HG02885 (cell line): ENCODE results near the gene SLC7A8.

Experiments
- ATAC-seq: cut with Tn5 transposase; IDR thresholded peaks from one replicate; pipeline ENCODE4 v1.9.1; 2021; ENCODE audit warnings: mild to moderate bottlenecking; ENCODE audit not compliant: unreplicated experiment, poor library complexity

Gene SLC7A8

DNA sequence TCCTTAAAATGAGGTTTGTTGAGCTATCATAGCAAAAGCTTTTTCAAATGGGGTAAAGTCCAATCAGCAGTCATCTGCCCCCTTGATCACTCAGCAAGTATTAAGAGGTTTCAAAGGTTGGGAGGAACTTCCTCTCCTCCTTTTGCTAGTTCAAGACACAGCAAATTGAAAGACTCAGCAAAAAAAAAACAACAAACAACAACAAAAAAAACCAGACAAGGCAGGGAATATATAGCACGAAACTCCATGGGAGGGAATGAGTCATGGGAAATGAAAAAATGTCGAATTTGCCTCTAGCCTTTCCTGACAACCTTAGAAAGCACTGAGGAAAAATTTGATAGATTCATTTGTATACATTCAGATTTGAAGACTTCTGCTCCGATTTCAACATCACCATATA lies 1.6 kb upstream of the SLC7A8 start:
- no peak for ATAC-seq

DNA sequence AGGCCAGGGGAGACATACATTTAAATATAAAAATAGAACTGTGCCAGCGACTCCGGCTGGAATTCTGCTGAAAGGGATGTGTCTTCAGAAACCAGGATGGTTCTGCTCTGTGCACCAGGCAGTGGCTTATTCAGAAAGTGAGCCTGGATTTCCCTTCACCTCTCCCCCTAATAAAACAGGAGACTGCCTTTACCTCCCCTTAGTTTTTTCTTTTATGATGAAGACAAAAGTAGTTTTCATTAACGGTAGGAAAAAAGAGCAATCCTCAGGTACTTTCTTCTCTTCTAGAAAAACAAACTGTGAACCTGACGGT lies 346 bp downstream of the SLC7A8 start:
- ATAC-seq: no peak

DNA sequence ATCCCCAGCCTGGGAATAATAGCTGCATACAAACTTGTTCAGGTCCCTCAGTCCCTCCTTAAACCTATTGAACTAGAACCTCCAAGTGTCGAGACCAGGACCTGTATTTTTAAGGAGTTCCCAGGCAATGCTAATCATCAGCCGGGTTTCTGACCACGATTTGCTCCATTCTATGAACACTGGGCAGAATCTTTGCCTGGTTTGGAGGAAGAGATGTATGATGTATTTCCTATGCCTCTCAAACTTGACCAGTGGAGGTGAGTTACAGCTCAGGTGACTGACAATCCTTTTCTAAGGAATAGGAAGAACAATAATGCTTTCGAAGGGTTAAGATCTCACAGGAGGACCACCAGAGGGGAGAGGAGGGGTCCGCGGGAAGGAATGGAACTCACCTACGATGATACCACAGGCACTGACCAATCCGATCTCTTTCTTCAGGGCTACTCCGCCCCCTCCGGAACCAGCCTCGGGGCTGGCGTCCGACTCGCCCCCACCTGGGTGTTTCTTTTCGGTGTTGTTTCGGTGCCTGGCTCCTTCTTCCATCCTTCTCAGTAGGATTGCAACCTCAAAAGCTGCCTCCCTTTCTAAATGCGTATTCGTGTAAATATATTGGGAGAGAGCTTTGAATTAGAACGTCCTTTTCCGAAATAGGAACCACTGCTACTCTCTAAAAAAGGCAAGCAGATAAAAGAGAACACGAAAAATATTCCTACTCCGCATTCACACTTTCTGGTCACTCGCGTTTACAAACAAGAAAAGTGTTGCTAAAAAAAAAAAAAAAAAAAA lies 895 bp downstream of the SLC7A8 start:
- no peak for ATAC-seq

DNA sequence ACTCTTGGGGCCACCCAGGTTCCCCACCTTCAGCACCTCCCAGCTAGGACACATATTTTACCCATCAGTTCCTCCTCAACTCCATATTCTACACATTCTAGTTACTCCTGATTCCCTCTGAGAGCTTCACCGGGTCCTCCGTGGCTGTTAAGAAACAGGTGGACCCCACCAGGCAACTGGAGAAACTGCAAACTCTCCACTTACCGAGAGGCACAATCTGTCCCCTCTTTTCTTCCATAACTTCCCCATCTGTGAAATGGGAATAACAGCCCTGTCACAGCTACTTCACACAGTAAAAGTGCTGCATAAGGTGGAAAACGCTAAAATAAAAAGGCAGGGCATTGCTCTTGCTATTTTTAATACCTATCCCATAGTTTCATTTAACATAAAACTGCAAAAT lies 1.5 kb downstream of the SLC7A8 start:
- ATAC-seq: no peak

DNA sequence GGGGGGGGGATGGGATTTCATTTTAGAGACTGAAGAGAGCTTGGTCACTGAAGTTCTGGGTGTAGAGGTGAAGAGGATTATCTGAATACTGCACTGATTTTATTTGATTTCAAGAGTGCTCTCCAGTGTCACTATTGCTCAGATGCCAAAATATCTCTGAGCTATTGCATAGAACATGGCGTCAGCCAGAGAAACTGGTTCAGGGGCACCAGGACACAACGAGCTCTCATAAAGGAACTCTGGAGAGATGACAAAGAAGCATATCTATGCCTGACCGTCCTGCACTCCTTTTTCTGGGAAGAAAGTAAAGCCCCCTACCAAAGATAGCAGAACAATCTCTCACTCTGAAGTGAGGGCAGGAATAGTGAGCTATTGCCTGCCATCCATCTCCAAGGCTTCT lies 2.0 kb downstream of the SLC7A8 start:
- no peak for ATAC-seq

DNA sequence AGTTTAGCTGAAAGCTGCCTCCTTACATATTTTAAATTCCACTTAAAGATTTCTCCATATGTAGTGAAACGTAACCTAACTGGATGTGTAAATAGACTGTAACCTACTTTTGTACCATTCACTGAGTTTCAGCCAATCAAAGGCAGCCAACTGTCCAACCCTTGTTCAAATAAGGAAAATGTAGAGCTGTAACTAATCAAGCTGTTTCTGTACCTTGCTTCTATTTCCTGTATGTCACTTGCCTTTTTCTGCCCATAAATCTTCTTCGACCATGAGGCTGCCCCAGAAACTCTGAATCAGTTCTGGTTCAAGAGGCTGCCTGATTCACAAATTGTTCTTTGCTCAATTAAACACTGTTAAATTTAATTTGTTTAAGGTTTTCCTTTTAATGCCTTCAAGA lies 6.3 kb downstream of the SLC7A8 start:
- no peak for ATAC-seq

DNA sequence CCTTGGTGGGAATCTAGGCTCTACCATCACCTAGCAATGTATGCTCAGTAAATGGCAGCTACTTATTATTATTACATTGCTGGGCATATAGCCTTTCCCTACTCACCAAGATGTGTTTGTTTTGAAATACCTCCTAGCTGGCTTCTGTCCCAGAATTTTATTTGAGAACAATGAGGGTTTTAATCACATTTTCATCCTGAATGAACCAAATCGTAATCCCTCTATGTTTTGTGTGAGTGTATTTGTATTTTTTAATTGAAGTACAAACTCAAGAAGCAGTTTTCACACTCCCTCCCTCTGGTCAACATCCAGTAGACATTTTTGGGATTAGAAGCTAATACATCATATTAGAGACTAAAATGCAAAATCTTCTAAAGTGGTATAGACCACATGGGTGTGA lies 7.6 kb downstream of the SLC7A8 start:
- no peak for ATAC-seq

DNA sequence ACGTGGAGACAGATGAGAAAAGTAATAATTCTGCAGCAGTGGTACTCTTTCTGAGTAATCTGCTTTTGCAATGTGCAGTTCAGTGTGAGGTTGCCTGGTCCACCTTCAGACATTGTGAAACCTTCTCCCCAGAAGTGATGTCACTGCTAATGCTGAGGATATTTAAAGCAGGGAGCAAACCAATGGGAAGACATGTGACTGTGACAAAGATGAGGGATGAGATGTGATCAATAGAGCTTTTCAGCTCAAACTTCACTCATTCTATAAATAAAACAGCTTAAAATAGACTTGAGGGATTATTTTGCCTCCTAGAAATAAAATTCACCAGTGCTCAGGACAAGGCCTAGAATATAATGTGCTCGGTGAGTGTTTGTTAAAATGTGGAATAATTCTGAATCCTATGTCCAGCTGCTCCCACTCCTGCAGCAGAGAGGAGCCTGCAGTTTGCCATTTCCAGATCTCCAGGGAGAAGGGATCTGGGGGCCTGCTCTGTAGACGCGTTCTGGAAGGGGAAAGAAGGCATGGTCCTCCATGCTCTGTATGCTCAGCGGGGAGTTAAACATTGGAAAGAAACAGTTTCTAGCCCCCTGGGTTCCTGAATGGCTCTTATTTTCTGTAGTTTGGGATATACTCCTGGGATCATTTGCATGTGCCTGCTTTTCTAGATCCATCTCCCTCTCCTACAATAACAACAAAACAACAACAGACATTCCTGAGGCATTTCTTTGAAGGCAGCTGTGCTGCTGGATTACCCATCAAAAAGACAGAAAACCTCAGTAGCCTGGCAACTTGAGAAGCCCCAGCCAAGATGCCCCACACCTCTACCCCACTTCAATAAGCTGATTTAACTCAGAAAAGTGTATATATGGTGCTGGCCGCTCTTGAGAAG lies 8.9 kb downstream of the SLC7A8 start:
- ATAC-seq: no peak

DNA sequence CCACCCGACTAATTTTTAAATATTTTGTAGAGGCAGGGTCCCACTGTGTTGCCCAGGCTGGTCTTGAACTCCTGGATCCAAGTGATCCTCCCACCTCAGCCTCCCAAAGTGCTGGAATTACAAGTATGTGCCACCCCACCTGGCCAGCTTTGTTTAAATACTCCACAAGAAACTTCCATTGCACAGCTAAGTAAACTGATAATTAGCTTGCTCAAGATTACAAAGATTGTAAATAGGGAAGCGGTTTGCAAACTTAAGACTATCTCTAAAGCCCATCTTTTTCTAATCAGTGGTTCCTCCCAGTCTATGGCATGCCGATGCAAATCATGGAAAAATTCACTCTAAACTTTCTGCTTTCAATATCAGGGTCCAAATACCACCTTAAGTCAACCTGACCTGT lies 9.7 kb downstream of the SLC7A8 start:
- no peak for ATAC-seq

DNA sequence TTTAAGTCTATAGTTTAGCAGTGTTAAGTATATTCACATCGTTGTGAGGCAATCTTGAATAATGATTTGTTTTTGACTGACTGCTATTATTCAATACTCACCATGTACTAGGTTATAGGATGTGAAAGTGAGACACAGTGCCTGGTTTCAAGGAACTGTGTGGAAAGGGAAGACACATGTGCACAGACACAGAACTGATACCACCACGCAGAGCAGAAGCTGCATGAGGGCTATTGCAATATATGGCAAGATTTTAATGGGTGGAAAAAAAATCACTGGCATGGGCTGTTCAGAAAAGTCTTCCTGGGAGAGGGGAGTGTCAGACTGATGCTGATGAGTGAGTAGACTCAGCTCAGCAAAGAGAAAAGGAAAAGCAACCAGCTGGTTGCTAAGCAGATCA lies 10.4 kb downstream of the SLC7A8 start:
- no peak for ATAC-seq

DNA sequence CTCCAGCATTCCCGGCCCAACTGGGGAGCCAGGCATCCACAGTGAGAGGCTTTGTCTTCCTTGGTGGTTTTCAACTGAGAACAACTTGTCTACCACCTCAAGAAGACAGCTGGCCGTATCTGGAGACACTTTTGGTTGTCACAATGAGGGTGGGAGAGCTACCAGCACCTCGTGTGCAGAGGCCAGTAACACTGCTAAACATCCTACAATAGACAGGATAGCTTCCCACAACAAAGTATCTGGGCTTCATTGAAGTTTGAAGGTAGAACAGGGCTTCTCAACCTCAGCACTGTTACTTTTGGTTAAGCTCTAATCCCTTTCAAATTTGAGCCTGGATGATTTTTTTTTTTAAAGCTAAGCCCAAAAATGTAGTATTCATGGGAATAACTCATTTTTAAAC lies 10.9 kb downstream of the SLC7A8 start:
- no peak for ATAC-seq

DNA sequence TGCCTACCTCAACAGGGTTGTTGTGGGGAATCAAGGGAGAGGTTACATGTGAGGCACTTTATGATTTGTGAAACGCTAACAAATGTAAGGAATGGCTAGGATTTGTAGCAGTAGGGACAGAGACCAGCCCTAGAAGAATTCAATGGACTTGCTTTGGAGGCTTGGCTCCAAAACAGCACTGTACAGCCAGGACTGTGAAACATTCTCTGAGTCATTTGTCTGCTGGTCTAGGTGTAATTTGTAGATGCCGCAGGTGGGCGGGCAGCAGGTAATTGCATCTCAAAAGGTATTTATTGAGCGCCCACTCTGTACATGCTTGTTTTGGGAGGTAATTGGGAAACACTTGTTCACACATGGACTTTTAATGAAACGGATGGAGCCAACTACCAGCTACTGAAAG lies 11.4 kb downstream of the SLC7A8 start:
- no peak for ATAC-seq

DNA sequence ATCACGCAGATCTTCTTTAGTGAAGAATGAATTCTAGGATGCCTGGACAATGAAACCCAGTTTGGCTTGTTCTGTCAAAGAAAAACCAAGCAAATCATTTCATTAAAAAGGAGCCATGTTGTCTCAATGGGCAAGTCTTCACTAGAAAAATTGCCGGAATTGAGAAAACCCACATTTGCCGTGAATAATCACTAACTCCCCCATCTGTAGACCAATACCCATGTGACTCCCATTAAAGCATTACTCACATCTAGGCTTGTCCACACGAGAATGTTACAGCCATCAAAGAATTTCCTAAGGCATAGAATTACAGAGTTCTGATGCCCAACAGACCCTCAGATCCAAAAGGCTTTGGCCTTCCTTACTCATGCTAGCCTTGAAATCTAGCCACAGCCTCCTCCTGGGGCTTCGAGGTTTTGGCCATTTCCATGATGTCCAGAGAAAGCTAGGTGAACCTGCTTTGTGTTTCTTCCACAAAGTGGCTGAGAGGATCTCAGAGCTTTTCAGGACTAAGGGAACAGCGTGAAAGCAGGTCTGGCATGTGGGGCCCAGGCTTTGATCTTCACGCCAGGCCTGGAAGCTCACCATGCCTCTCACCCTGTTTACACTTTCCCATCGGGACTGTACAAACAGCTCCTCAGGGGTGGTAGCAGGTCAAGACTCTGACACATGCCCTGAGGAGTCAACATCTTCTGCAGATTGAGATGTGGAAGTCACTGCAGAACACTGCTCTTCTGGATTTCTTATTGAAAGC lies 12.1 kb downstream of the SLC7A8 start:
- no peak for ATAC-seq

DNA sequence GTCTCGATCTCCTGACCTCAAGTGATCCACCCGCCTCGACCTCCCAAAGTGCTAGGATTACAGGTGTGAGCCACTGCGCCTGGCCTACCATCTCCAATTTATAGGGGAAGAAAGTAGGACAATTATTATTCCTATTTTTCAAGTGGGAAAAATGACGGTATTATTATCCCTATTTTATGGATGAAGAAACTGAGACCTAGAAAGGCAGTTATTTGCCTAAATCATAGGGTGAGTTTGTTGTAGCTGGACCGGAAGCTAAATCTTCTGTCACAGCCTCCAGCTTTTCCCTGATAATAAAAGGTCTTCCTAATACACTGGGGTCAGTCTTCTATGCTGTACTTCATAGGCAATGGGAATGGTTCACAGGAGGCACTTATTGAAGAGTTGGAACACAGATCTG lies 13.8 kb downstream of the SLC7A8 start:
- no peak for ATAC-seq

DNA sequence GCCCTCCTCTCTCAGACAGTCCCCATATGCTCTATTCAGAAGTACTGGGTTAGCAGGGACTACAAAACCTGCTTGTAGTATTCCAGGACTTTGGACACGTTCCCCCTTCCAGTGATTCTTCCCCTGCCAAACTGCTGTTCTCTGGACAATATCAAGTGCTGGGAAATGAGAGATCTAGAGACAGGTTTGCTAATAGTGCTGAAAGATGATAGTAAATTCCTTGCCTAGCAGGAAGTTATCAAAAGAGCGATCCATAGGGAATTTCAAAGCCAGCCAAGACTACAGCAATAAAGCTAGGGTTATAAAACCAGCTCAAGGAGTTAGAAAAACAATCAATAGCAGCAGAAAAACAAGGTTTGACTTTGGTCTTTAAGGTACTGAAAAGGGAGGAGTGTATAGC lies 15.2 kb downstream of the SLC7A8 start:
- no peak for ATAC-seq

DNA sequence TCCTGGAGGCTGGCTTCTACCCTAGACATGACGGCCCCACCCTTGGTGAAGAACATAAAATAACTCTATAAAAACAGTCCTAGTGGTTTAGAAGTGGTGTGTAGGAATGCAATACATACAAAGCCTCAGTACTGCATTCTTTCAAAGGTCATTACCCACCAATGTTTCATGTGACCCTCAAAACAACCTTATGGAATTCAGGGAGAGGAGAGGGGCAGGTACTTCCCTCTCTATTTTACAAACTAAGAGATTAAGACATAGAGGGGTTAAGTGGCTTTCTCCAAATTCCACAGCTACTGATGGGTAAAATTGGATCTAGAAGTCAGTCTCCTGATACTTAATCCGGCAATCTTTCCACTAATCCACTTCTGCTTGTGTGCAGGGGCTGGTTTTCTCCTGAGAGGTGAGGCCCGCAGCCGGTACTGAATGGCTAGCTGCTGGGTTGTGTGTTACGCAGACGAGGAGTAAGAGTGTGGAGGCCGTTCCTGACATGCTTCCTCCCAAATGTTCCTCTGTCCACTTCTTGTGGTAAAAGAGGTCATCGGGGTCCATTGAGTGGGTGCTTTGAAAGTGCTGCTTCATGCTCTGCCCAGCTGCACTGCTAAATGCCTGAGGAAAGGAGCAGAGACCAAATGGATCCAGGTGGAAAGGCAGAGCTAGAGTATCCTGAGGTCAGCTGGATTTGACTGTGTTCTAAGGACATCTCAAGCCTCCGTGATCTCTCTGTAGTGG lies 16.2 kb downstream of the SLC7A8 start:
- no peak for ATAC-seq

DNA sequence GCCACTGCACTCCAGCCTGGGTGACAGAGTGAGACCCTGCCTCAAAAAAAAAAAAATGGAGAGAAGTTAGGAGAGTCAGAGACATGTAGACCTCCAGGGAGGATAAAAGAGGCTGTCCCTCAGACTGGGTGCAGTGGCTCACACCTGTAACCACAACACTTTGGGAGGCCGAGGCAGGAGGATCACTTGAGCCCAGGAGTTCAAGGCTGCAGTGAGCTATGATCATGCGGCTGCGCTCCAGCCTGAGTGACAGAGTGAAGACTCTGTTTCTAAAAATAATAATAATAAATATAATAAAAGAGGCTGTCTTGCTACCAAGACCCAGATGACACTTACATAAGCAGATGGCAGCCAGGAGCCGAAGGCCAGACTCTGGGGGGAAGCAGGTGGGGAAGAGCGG lies 18.5 kb downstream of the SLC7A8 start:
- no peak for ATAC-seq

DNA sequence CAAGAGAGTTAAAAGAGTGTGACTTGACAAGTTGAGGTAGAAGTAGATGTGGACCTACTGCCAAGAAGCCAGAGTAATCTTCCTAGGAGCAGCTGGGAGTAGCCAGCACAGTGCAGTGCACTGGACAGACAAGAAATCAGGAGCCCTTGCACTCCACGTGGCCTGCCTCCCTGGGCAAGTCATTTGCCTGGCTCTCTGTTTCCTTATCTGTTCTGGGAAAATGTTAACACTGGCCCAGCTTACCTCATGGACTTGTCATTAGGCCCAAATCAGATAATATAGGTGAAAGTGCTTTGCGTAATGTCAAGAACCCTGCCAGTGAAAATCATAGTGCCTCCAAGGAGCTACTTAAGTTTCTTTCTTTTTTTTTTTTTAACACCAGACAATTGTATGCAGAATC lies 19.2 kb downstream of the SLC7A8 start:
- no peak for ATAC-seq

DNA sequence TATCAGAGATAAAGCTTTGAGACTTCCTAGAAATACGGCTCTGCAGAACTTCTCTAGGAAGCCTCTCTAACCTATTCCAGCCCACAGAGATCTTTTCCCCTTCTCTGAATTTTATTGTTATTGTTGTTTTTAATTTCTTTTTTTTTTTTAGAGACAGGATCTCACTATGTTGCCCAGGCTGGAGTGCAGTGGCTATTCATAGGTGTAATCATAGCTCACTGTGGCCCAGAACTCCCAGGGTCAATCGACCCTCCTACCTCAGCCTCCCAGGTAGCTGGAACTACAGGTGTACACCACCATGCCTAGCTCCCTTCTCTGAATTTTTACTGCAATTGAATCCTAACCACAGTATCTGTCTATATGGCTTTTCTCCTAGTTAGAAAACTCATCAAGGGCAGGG lies 19.6 kb downstream of the SLC7A8 start:
- ATAC-seq: no peak

DNA sequence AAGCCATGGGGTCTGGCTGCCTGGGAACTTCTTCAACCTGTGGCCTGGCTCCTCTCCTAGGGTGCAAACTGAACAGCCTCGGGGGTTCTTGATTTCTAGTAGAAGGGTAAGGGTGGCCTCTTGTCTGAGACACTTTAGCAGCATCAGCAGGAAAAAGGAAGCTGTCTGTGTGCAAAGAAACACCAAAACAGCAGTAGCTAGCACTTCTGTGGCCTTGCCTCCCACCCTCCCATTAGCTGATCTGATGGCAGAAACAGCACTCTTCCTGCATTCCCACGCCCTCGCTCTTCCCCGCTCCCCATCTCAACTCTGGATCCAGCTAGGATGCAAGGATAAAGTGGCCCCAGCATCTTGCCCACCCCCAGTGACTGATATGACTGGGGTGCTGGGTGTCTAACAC lies 20.7 kb downstream of the SLC7A8 start:
- no peak for ATAC-seq

DNA sequence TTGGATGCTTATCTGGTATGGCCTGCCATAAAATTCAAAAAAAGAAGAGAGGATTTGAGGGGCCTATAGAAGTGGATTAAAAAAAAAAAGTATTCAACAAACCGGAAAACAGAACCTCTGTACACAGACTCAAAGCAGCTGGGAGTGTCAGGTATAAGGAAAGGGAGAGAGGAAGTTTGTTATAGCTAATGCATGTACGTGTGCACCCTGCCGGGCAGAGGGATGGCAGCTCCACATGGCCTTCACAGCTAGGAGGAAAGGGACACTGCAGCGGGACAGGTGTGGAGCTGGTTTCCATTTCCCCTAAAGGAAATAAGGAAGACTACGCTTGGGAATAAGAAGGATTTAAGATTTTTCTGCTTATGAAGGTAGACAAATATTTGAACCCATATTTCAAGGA lies 21.5 kb downstream of the SLC7A8 start:
- ATAC-seq: no peak
